ENCODE data around the gene AAGAB. TPM values are rescaled to one million over a fixed set of nuclear protein-coding genes. Genes with fewer than 3 reads are reported as not detected.
"Not testable (repeated sequence)": the region's sequence is repeated elsewhere in the genome, so short reads cannot be mapped to it uniquely, and the experiment has no call there.

AAGAB gene
- total RNA-seq, 1 experiment from 2014 or later = 56.5 TPM

- Histone ChIP-seq H3K27ac (peak overlapping the region; percentile 32), H3K9me2 (ENCODE audit: insufficient read depth) (no peaks in the 10 kb centered on the region), H3K36me3 (ENCODE audit: low read depth) (peaks cover 50% of the 10 kb centered on the region), H3K4me2 (no peak overlapping the region), H3K79me2 (ENCODE audit: low read depth) (peaks cover 97% of the 10 kb centered on the region), H3K9me3 (ENCODE audit: insufficient read depth, low read depth) (no peaks in the 10 kb centered on the region), H3K27me3 (ENCODE audit: insufficient read depth, low read depth) (no peaks in the 10 kb centered on the region), H3K4me1 (replicated peaks; ENCODE audit: insufficient read depth) (peaks cover 42% of the 10 kb centered on the region), H3K4me3 (no peak overlapping the region), H3F3A (ENCODE audit: insufficient read depth, low read depth) (peaks cover 37% of the 10 kb centered on the region; the same call in 1 of the 2 replicates), H2AFZ (no peak overlapping the region), H4K20me1 (ENCODE audit: insufficient read depth) (peaks cover 6% of the 10 kb centered on the region; the same call in 1 of the 2 replicates)
- no peak for DNase-seq
- CTCF ChIA-PET = no interaction called here
- TF ChIP-seq EZH2 (IDR thresholded peaks at IDR 0.05; ENCODE audit: low read depth) = no peak
- TF ChIP-seq, protein P1, sequence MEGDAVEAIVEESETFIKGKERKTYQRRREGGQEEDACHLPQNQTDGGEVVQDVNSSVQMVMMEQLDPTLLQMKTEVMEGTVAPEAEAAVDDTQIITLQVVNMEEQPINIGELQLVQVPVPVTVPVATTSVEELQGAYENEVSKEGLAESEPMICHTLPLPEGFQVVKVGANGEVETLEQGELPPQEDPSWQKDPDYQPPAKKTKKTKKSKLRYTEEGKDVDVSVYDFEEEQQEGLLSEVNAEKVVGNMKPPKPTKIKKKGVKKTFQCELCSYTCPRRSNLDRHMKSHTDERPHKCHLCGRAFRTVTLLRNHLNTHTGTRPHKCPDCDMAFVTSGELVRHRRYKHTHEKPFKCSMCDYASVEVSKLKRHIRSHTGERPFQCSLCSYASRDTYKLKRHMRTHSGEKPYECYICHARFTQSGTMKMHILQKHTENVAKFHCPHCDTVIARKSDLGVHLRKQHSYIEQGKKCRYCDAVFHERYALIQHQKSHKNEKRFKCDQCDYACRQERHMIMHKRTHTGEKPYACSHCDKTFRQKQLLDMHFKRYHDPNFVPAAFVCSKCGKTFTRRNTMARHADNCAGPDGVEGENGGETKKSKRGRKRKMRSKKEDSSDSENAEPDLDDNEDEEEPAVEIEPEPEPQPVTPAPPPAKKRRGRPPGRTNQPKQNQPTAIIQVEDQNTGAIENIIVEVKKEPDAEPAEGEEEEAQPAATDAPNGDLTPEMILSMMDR (conservative IDR thresholded peaks at IDR 0.05) = no peak
- BruUV-seq (replicated peaks) = no TSS peak
- intact Hi-C loops (cut with micrococcal nuclease; ENCODE audit: unreplicated experiment) = no loop called here
- POLR2A ChIA-PET (ENCODE audit: unreplicated experiment) = no interaction called here
Observed at GRCh38 chr15:67156834-67157233, 97.6 kb downstream of the AAGAB start.

DNA sequence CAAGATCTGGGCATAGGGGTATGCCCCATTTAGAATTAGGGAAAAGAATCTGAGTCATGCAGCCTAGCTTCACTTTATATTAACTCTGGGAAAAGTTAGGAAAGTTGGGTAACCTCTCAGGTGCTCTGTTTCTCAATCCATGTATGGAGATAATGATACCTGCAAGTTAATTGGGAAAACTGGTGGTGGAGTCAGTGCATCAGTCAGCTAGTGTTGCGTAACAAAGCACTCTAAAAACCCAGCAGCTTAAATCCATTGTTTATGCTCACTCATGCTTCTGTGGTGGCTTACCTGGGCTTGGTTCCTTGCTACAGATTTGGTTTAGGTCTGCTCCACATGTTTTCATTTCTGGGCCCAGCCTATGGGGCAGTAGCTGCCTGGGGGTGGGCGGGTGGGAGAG, 98.0 kb downstream of the AAGAB start:
- TF ChIP-seq, protein P1 (conservative IDR thresholded peaks at IDR 0.05) = no peak
- TF ChIP-seq EZH2 (IDR thresholded peaks at IDR 0.05; ENCODE audit: low read depth) = no peak
- intact Hi-C loops (cut with micrococcal nuclease; ENCODE audit: unreplicated experiment) = no loop called here
- H3K9me3 ChIP-seq (ENCODE audit: insufficient read depth, low read depth) = no peaks in the 10 kb centered on the region
- no TSS peak for BruUV-seq (replicated peaks)
- POLR2A ChIA-PET (ENCODE audit: unreplicated experiment) = no interaction called here
- DNase-seq = peak in 1 of 2 experiments; percentile 74
- peak overlapping the region; percentile 63 for H3K27ac ChIP-seq
- peaks cover 97% of the 10 kb centered on the region for H3K79me2 ChIP-seq (ENCODE audit: low read depth)
- H3F3A ChIP-seq (ENCODE audit: insufficient read depth, low read depth) = peaks cover 41% of the 10 kb centered on the region
- peaks cover 6% of the 10 kb centered on the region; the same call in 1 of the 2 replicates for H4K20me1 ChIP-seq (ENCODE audit: insufficient read depth)
- no peaks in the 10 kb centered on the region for H3K9me2 ChIP-seq (ENCODE audit: insufficient read depth)
- H3K4me2 ChIP-seq = no peak overlapping the region
- peaks cover 50% of the 10 kb centered on the region for H3K36me3 ChIP-seq (ENCODE audit: low read depth)
- CTCF ChIA-PET = no interaction called here
- H3K27me3 ChIP-seq (ENCODE audit: insufficient read depth, low read depth) = no peaks in the 10 kb centered on the region
- no peak overlapping the region for H2AFZ ChIP-seq
- H3K4me3 ChIP-seq = no peak overlapping the region
- H3K4me1 ChIP-seq (replicated peaks; ENCODE audit: insufficient read depth) = peaks cover 42% of the 10 kb centered on the region

GRCh38 chr15:67154249-67154648, 100.2 kb downstream of the AAGAB start:
- ChIA-PET CTCF (no interaction called here), POLR2A (ENCODE audit: unreplicated experiment) (interaction anchor here (0.6 kb wide), 2 partner anchors 47 to 72 kb away, joined by 5 to 9 read pairs; no protein-coding TSS in a partner anchor)
- no peak for DNase-seq
- BruUV-seq (replicated peaks) = no TSS peak
- Histone ChIP-seq H2AFZ (no peak overlapping the region), H3K4me1 (replicated peaks; ENCODE audit: insufficient read depth) (peaks cover 49% of the 10 kb centered on the region), H3K9me2 (ENCODE audit: insufficient read depth) (no peaks in the 10 kb centered on the region), H3K9me3 (ENCODE audit: insufficient read depth, low read depth) (no peaks in the 10 kb centered on the region), H3K79me2 (ENCODE audit: low read depth) (peaks cover 86% of the 10 kb centered on the region), H3K4me3 (no peak overlapping the region), H3K27ac (peak overlapping the region; percentile 43), H3K36me3 (ENCODE audit: low read depth) (peaks cover 50% of the 10 kb centered on the region), H3K27me3 (ENCODE audit: insufficient read depth, low read depth) (no peaks in the 10 kb centered on the region), H3F3A (ENCODE audit: insufficient read depth, low read depth) (peaks cover 52% of the 10 kb centered on the region), H4K20me1 (ENCODE audit: insufficient read depth) (no peaks in the 10 kb centered on the region), H3K4me2 (no peak overlapping the region)
- no peak for TF ChIP-seq EZH2 (IDR thresholded peaks at IDR 0.05; ENCODE audit: low read depth)
- TF ChIP-seq, protein P1 (conservative IDR thresholded peaks at IDR 0.05) = no peak
- intact Hi-C loops (cut with micrococcal nuclease; ENCODE audit: unreplicated experiment) = no loop called here

GRCh38 chr15:67153044-67153443, 101.4 kb downstream of the AAGAB start:
- peaks cover 84% of the 10 kb centered on the region for H3K79me2 ChIP-seq (ENCODE audit: low read depth)
- CTCF ChIA-PET; intact Hi-C loops (cut with micrococcal nuclease; ENCODE audit: unreplicated experiment); H3K27me3 ChIP-seq (ENCODE audit: insufficient read depth, low read depth); H2AFZ ChIP-seq; H3K9me3 ChIP-seq (ENCODE audit: insufficient read depth, low read depth); POLR2A ChIA-PET (ENCODE audit: unreplicated experiment); H4K20me1 ChIP-seq (ENCODE audit: insufficient read depth); H3K9me2 ChIP-seq (ENCODE audit: insufficient read depth); H3K4me3 ChIP-seq; H3K4me2 ChIP-seq; BruUV-seq (replicated peaks); DNase-seq: not testable (repeated sequence)
- peaks cover 45% of the 10 kb centered on the region for H3K36me3 ChIP-seq (ENCODE audit: low read depth)
- H3F3A ChIP-seq (ENCODE audit: insufficient read depth, low read depth) = peaks cover 64% of the 10 kb centered on the region
- H3K4me1 ChIP-seq (replicated peaks; ENCODE audit: insufficient read depth) = peaks cover 59% of the 10 kb centered on the region
- peak overlapping the region; percentile 96; the same call in 1 of the 2 replicates for H3K27ac ChIP-seq

All from PC-9 (cell line).